MG63 (cell line): ENCODE measurements around the gene PDE4D. TPM values are rescaled to one million over a fixed set of nuclear protein-coding genes. Genes with fewer than 3 reads are reported as not detected.
"Not testable (repeated sequence)": the region's sequence is repeated elsewhere in the genome, so short reads cannot be mapped to it uniquely, and the experiment has no call there.

ENCODE experiments used
- DNase-seq: peaks from one replicate; pipeline ENCODE4 v3.0.0-alpha.2; 2020
- H3K27me3 ChIP-seq: fragments of 250-450 bp; sonication (Bioruptor Pico); 2 replicates; pipeline ENCODE4 v1.5.1; 2020; ENCODE audit warnings: mild to moderate bottlenecking, moderate library complexity
- H3K36me3 ChIP-seq: fragments of 250-450 bp; sonication (Bioruptor Pico); 2 replicates; pipeline ENCODE4 v1.5.1; 2020; ENCODE audit warnings: mild to moderate bottlenecking, moderate library complexity
- H3K4me3 ChIP-seq: fragments of 250-450 bp; sonication (Bioruptor Pico); 2 replicates; pipeline ENCODE4 v1.5.1; 2020; ENCODE audit warnings: mild to moderate bottlenecking, moderate library complexity
- H3K9me3 ChIP-seq: fragments of 250-450 bp; sonication (Bioruptor Pico); 2 replicates; pipeline ENCODE4 v1.5.1; 2020; ENCODE audit warnings: mild to moderate bottlenecking, moderate library complexity
- total RNA-seq: library from RNA; depleted of rRNA; stranded (reverse); fragments of >200 nt; shearing (Covaris generic); gene quantifications from 2 replicates; pipeline ENCODE4 v1.2.3, GENCODE V29; 2014; ENCODE audit warnings: low replicate concordance

Gene PDE4D
- total RNA-seq, 1 experiment from 2014 or later, result 3.1 TPM

- no peak overlapping the region for H3K4me3 ChIP-seq
- no peak for DNase-seq
- no peaks in the 10 kb centered on the region for H3K27me3 ChIP-seq
- H3K36me3 ChIP-seq, result no peaks in the 10 kb centered on the region
- no peaks in the 10 kb centered on the region for H3K9me3 ChIP-seq
Measured at GRCh38 chr5:59321642-59322041, 571.9 kb downstream of the PDE4D start.

GRCh38 chr5:59320420-59320819 lies 573.1 kb downstream of the PDE4D start:
- no peak for DNase-seq
- no peaks in the 10 kb centered on the region for H3K9me3 ChIP-seq
- no peak overlapping the region for H3K4me3 ChIP-seq
- no peaks in the 10 kb centered on the region for H3K36me3 ChIP-seq
- H3K27me3 ChIP-seq, result no peaks in the 10 kb centered on the region

GRCh38 chr5:59319250-59319649 lies 574.3 kb downstream of the PDE4D start:
- DNase-seq, result no peak
- no peaks in the 10 kb centered on the region for H3K36me3 ChIP-seq
- H3K27me3 ChIP-seq, result no peaks in the 10 kb centered on the region

GRCh38 chr5:59317774-59318205 lies 575.7 kb downstream of the PDE4D start:
- Histone ChIP-seq H3K27me3 (no peaks in the 10 kb centered on the region), H3K9me3 (no peaks in the 10 kb centered on the region), H3K36me3 (no peaks in the 10 kb centered on the region), H3K4me3 (no peak overlapping the region)
- no peak for DNase-seq

More at GRCh38 chr5:59319250-59319649, 574.3 kb downstream of the PDE4D start:
- Histone ChIP-seq H3K4me3 (no peak overlapping the region), H3K9me3 (no peaks in the 10 kb centered on the region)

- no peak overlapping the region for H3K4me3 ChIP-seq
- peak; percentile 32 for DNase-seq
Measured at GRCh38 chr5:59317023-59317773, 576.3 kb downstream of the PDE4D start.

GRCh38 chr5:59312223-59312622 lies 581.3 kb downstream of the PDE4D start:
- Histone ChIP-seq H3K27me3 (no peaks in the 10 kb centered on the region), H3K36me3 (no peaks in the 10 kb centered on the region), H3K9me3 (no peaks in the 10 kb centered on the region), H3K4me3 (no peak overlapping the region)
- DNase-seq, result no peak

More at GRCh38 chr5:59317023-59317773, 576.3 kb downstream of the PDE4D start:
- Histone ChIP-seq H3K27me3 (no peaks in the 10 kb centered on the region), H3K36me3 (no peaks in the 10 kb centered on the region), H3K9me3 (no peaks in the 10 kb centered on the region)

GRCh38 chr5:59308685-59309084 lies 584.8 kb downstream of the PDE4D start:
- H3K36me3 ChIP-seq, DNase-seq, H3K27me3 ChIP-seq, H3K9me3 ChIP-seq, H3K4me3 ChIP-seq: not testable (repeated sequence)

GRCh38 chr5:59303289-59303716 lies 590.2 kb downstream of the PDE4D start:
- H3K4me3 ChIP-seq, H3K27me3 ChIP-seq, H3K36me3 ChIP-seq, DNase-seq, H3K9me3 ChIP-seq: not testable (repeated sequence)

- not testable (repeated sequence) for H3K36me3 ChIP-seq, H3K27me3 ChIP-seq, H3K9me3 ChIP-seq, DNase-seq, H3K4me3 ChIP-seq
Measured at GRCh38 chr5:59302509-59302908, 591.0 kb downstream of the PDE4D start.

GRCh38 chr5:59301727-59302126 lies 591.8 kb downstream of the PDE4D start:
- DNase-seq, result no peak
- Histone ChIP-seq H3K36me3 (no peaks in the 10 kb centered on the region), H3K9me3 (no peaks in the 10 kb centered on the region), H3K27me3 (no peaks in the 10 kb centered on the region), H3K4me3 (no peak overlapping the region)

GRCh38 chr5:59300930-59301329 lies 592.6 kb downstream of the PDE4D start:
- Histone ChIP-seq H3K27me3 (no peaks in the 10 kb centered on the region), H3K4me3 (no peak overlapping the region), H3K36me3 (no peaks in the 10 kb centered on the region), H3K9me3 (no peaks in the 10 kb centered on the region)
- no peak for DNase-seq

- Histone ChIP-seq H3K9me3 (no peaks in the 10 kb centered on the region), H3K36me3 (no peaks in the 10 kb centered on the region), H3K4me3 (no peak overlapping the region), H3K27me3 (no peaks in the 10 kb centered on the region)
- DNase-seq, result peak; percentile 16
Measured at GRCh38 chr5:59299006-59299405, 594.5 kb downstream of the PDE4D start.

GRCh38 chr5:59296317-59297264 lies 596.9 kb downstream of the PDE4D start:
- H3K9me3 ChIP-seq, result no peaks in the 10 kb centered on the region
- H3K4me3 ChIP-seq, result peak overlapping the region; percentile 50
- H3K27me3 ChIP-seq, result no peaks in the 10 kb centered on the region
- no peak for DNase-seq
- H3K36me3 ChIP-seq, result no peaks in the 10 kb centered on the region

- no peaks in the 10 kb centered on the region; the same call in 1 of the 2 replicates for H3K9me3 ChIP-seq
- H3K27me3 ChIP-seq, result no peaks in the 10 kb centered on the region
- no peaks in the 10 kb centered on the region for H3K36me3 ChIP-seq
- no peak overlapping the region for H3K4me3 ChIP-seq
- no peak for DNase-seq
Measured at GRCh38 chr5:59293700-59294099, 599.8 kb downstream of the PDE4D start.

GRCh38 chr5:59291941-59292340 lies 601.6 kb downstream of the PDE4D start:
- Histone ChIP-seq H3K9me3 (no peaks in the 10 kb centered on the region; the same call in 1 of the 2 replicates), H3K36me3 (no peaks in the 10 kb centered on the region), H3K27me3 (no peaks in the 10 kb centered on the region), H3K4me3 (no peak overlapping the region)
- DNase-seq, result no peak

GRCh38 chr5:59287884-59288283 lies 605.6 kb downstream of the PDE4D start:
- no peak overlapping the region for H3K4me3 ChIP-seq
- H3K36me3 ChIP-seq, result no peaks in the 10 kb centered on the region
- H3K27me3 ChIP-seq, result no peaks in the 10 kb centered on the region
- H3K9me3 ChIP-seq, result no peaks in the 10 kb centered on the region; the same call in 1 of the 2 replicates
- DNase-seq, result no peak

- no peak for DNase-seq
- H3K36me3 ChIP-seq, result no peaks in the 10 kb centered on the region
- no peaks in the 10 kb centered on the region; the same call in 1 of the 2 replicates for H3K9me3 ChIP-seq
- H3K27me3 ChIP-seq, result no peaks in the 10 kb centered on the region
- H3K4me3 ChIP-seq, result no peak overlapping the region
Measured at GRCh38 chr5:59287361-59287760, 606.2 kb downstream of the PDE4D start.
